A549 (cell line): ENCODE measurements around the gene ARHGEF28. TPM values are rescaled to one million over a fixed set of nuclear protein-coding genes. Genes with fewer than 3 reads are reported as not detected.
A peak's percentile ranks its signal among the peaks of the same experiment; 100 is the strongest.

Experiments
- ATAC-seq, 2 experiments: fragments of 200-7000 bp in 1 of 2; fragments of >200 bp in 1 of 2; cut with Nextera tagmentation in 1 of 2; cut with Tn5 transposase in 1 of 2; 3 replicates each; pipeline versions ENCODE4 v1.8.0 to v1.9.1; 2018 to 2020; ENCODE audit warnings: mild to moderate bottlenecking in 1 of 2, moderate library complexity in 1 of 2
- CTCF ChIA-PET: fragments of 300-600 bp; sonication (Branson Sonifier 250); formaldehyde crosslinking; extraction: SDS; loops from one replicate; lab custom pipeline; 2021; ENCODE audit warnings: antibody characterized with exemption, inconsistent platforms; lab: Yijun Ruan, JAX
- POLR2A ChIA-PET: fragments of 350-600 bp; formaldehyde crosslinking; extraction: SDS; loops from one replicate; lab custom pipeline; 2021; ENCODE audit warnings: antibody characterized with exemption, inconsistent platforms; lab: Yijun Ruan, JAX
- DNase-seq, 2 experiments: peaks; one replicate each; pipeline versions ENCODE4 v3.0.0 to v3.0.0-alpha.2; 2011 to 2016; ENCODE audit warnings: low read depth in 1 of 2, low spot score in 1 of 2
- FAIRE-seq: peaks from 2 replicates; lab custom pipeline; 2011; peaks lifted over from hg19 to GRCh38; lab: Jason Lieb, UNC
- H3K27ac ChIP-seq, 2 experiments: fragments of >200 bp; sonication (Bioruptor Twin); formaldehyde crosslinking; 3 replicates each; pipeline ENCODE4 v1.5.1; 2016 to 2017
- H3K4me1 ChIP-seq: fragments of >200 bp; sonication (Bioruptor Twin); formaldehyde crosslinking; 3 replicates; pipeline ENCODE4 v1.6.1; 2016
- H3K4me2 ChIP-seq: fragments of >200 bp; sonication (Bioruptor Twin); formaldehyde crosslinking; 3 replicates; pipeline ENCODE4 v1.6.1; 2016
- H3K4me3 ChIP-seq: fragments of >200 bp; sonication (Bioruptor Twin); formaldehyde crosslinking; 3 replicates; pipeline ENCODE4 v1.5.1; 2016
- H3K9me3 ChIP-seq: fragments of >200 bp; sonication (Bioruptor Twin); formaldehyde crosslinking; 3 replicates; pipeline ENCODE4 v1.6.1; 2016
- ATOH8 ChIP-seq: fragments of 250-450 bp; sonication (Bioruptor Pico); IDR thresholded peaks from 2 replicates; pipeline ENCODE4 v1.5.0; 2020; ENCODE audit warnings: low read depth, mild to moderate bottlenecking, moderate library complexity
- CEBPB ChIP-seq, 2 experiments: fragments of >200 bp in 1 of 2; sonication (Bioruptor Twin) in 1 of 2; formaldehyde crosslinking in 1 of 2; IDR thresholded peaks; 2 replicates each; pipeline ENCODE4 v1.6.1; 2012 to 2016
- CHD2 ChIP-seq: fragments of 150-350 bp; IDR thresholded peaks from 2 replicates; pipeline ENCODE4 v1.6.1; 2014; ENCODE audit warnings: low read length; ENCODE audit not compliant: partially characterized antibody
- CHD4 ChIP-seq: fragments of 200-600 bp; sonication (generic); IDR thresholded peaks from 2 replicates; pipeline ENCODE4 v1.6.1; 2016; ENCODE audit warnings: antibody characterized with exemption, mild to moderate bottlenecking, borderline replicate concordance
- CTCF ChIP-seq: fragments of >200 bp; sonication (Bioruptor Twin); formaldehyde crosslinking; IDR thresholded peaks from 3 replicates; pipeline ENCODE4 v1.5.1; 2016
- E2F6 ChIP-seq: IDR thresholded peaks from 2 replicates; pipeline ENCODE4 v1.6.1; 2012; ENCODE audit warnings: low read depth, borderline replicate concordance
- EHMT2 ChIP-seq: fragments of 200-600 bp; sonication (generic); IDR thresholded peaks from 2 replicates; pipeline ENCODE4 v1.6.1; 2016; ENCODE audit warnings: antibody characterized with exemption, low read depth, mild to moderate bottlenecking, moderate library complexity
- GATA3 ChIP-seq: IDR thresholded peaks from 2 replicates; pipeline ENCODE4 v1.6.1; 2012; ENCODE audit warnings: borderline replicate concordance
- HES2 ChIP-seq: fragments of >200 bp; sonication (Bioruptor Twin); formaldehyde crosslinking; IDR thresholded peaks from 2 replicates; pipeline ENCODE4 v1.6.1; 2016
- MAX ChIP-seq: IDR thresholded peaks from 2 replicates; pipeline ENCODE4 v1.6.1; 2012
- POLR2A ChIP-seq: IDR thresholded peaks from 2 replicates; pipeline ENCODE4 v1.6.1; 2012; ENCODE audit warnings: mild to moderate bottlenecking, low read length
- RAD21 ChIP-seq, 2 experiments: fragments of >200 bp in 1 of 2; sonication (Bioruptor Twin) in 1 of 2; formaldehyde crosslinking in 1 of 2; IDR thresholded peaks in 1 of 2; conservative IDR thresholded peaks in 1 of 2; 2 replicates in 1 of 2; 3 replicates in 1 of 2; pipeline ENCODE4 v1.6.1; 2012 to 2018; ENCODE audit warnings: inconsistent platforms in 1 of 2
- RARB ChIP-seq: fragments of 250-450 bp; sonication (Bioruptor Pico); IDR thresholded peaks from 2 replicates; pipeline ENCODE4 v1.8.0; 2021; ENCODE audit warnings: mild to moderate bottlenecking, moderate library complexity
- SMC3 ChIP-seq: fragments of >200 bp; sonication (Bioruptor Twin); formaldehyde crosslinking; IDR thresholded peaks from 3 replicates; pipeline ENCODE4 v1.6.1; 2018; ENCODE audit warnings: inconsistent platforms
- SREBF2 ChIP-seq: fragments of 450-650 bp; IDR thresholded peaks from 2 replicates; pipeline ENCODE4 v1.6.1; 2014; ENCODE audit warnings: mild to moderate bottlenecking, moderate library complexity
- TFCP2L1 ChIP-seq: fragments of 250-450 bp; sonication (Bioruptor Pico); IDR thresholded peaks from 2 replicates; pipeline ENCODE4 v1.5.0; 2021; ENCODE audit warnings: mild to moderate bottlenecking
- USF2 ChIP-seq: fragments of 450-650 bp; IDR thresholded peaks from 2 replicates; pipeline ENCODE4 v1.6.1; 2014; ENCODE audit warnings: antibody characterized with exemption
- ZNF302 ChIP-seq: fragments of 250-450 bp; sonication (Bioruptor Pico); IDR thresholded peaks from 2 replicates; pipeline ENCODE4 v1.9.0; 2021; ENCODE audit warnings: inconsistent platforms, mild to moderate bottlenecking, moderate library complexity
- ZSCAN20 ChIP-seq: fragments of 250-450 bp; sonication (Bioruptor Pico); IDR thresholded peaks from 2 replicates; pipeline ENCODE4 v1.8.0; 2022; ENCODE audit warnings: mild to moderate bottlenecking, moderate library complexity
- WGBS: methylation state at CpG from one replicate; pipeline ENCODE4 v1.1.6; 2017; ENCODE audit errors: missing lambda C conversion rate; 5-methylcytosine and 5-hydroxymethylcytosine counted together
- polyA plus RNA-seq, 4 experiments: library from polyadenylated mRNA; depleted of rRNA in 3 of 4; stranded (reverse); fragments of >200 nt; fragmentation: RNase III in 1 of 4; extraction: RNeasy Plus Mini Kit Qiagen cat#74134 plus additional on column Dnase treatment in 1 of 4; gene quantifications; 2 replicates in 3 of 4; 3 replicates in 1 of 4; pipeline ENCODE4 v1.2.3, GENCODE V29; 2011 to 2017

ARHGEF28 gene
- polyA plus RNA-seq, 2 of the 4 experiments (the other 2 are of a cell fraction) = 17.0 to 22.3 TPM

GRCh38 chr5:73693573-73694061, 67.6 kb downstream of the ARHGEF28 start:
- POLR2A ChIA-PET = interaction anchor here (2.7 kb wide), 1 partner anchor 69 kb away, joined by 9 read pairs; no protein-coding TSS in a partner anchor

GRCh38 chr5:73694089-73694488, 68.1 kb downstream of the ARHGEF28 start:
- no peak for DNase-seq
- Histone ChIP-seq H3K4me1 (peaks cover 64% of the 10 kb centered on the region), H3K9me3 (no peaks in the 10 kb centered on the region), H3K27ac (peak overlapping the region; percentile 78 to 89; a peak in 5 of 6 replicates), H3K4me3 (no peak overlapping the region), H3K4me2 (peak overlapping the region; percentile 76)
- ATAC-seq = no peak; a peak in 2 of 6 replicates
- WGBS = 66% methylated on average over 2 of the region's 2 CpGs
- TF ChIP-seq E2F6 (no peak), MAX (no peak), EHMT2 (no peak), HES2 (no peak), CHD2 (no peak), ATOH8 (CRISPR knock-in tag) (no peak), USF2 (no peak), ZSCAN20 (CRISPR knock-in tag) (no peak), ZNF302 (CRISPR knock-in tag) (no peak), CHD4 (no peak), CEBPB (IDR thresholded peaks at IDR 0.05) (no peak), POLR2A (no peak), TFCP2L1 (CRISPR knock-in tag) (no peak), SREBF2 (no peak)
- ChIA-PET POLR2A (no interaction called here), CTCF (interaction anchor here (0.6 to 9.4 kb wide), 27 partner anchors 14 to 980 kb away, joined by 3 to 113 read pairs (median 5); partner anchors contain the start of gene ARHGEF28)
- FAIRE-seq = no peak

More at GRCh38 chr5:73693573-73694061, 67.6 kb downstream of the ARHGEF28 start:
- H3K4me3 ChIP-seq = no peak overlapping the region
- DNase-seq (peak; percentile 40 to 50), ATAC-seq (peak; percentile 54 to 75; a peak in 4 of 6 replicates), FAIRE-seq (no peak)
- 9% methylated on average over 4 of the region's 4 CpGs for WGBS
- CTCF ChIA-PET = interaction anchor here (0.6 to 9.4 kb wide), 44 partner anchors 9 to 981 kb away, joined by 3 to 113 read pairs (median 5); partner anchors contain the start of gene ARHGEF28
- H3K4me2 ChIP-seq = peak overlapping the region; percentile 76
- H3K27ac ChIP-seq = peak overlapping the region; percentile 78 to 89
- peak; percentile 58 to 72 for TF ChIP-seq RAD21 (conservative IDR thresholded peaks at IDR 0.05 in 1 of 2, IDR thresholded peaks at IDR 0.05 in 1 of 2)
- no peak for TF ChIP-seq EHMT2
- TF ChIP-seq MAX = peak; percentile 54; the same call in 1 of the 2 replicates
- peak; percentile 90 for TF ChIP-seq SMC3
- TF ChIP-seq GATA3 = peak; percentile 14; the same call in 1 of the 2 replicates
- TF ChIP-seq CTCF = peak; percentile 73
- TF ChIP-seq RARB (CRISPR knock-in tag) = no peak
- H3K9me3 ChIP-seq = no peaks in the 10 kb centered on the region
- peaks cover 64% of the 10 kb centered on the region for H3K4me1 ChIP-seq
